ENCODE measurements around the gene MUTYH.
A peak's percentile ranks its signal among the peaks of the same experiment; 100 is the strongest.
"Not testable (repeated sequence)": the region's sequence is repeated elsewhere in the genome, so short reads cannot be mapped to it uniquely, and the experiment has no call there.

The MUTYH gene

GRCh38 chr1:45339789-45340558 is at the start of gene MUTYH, which contains the start of gene TOE1:
Gene MUTYH (minus strand): TSS chr1:45340440. CDS start chr1:45334505, 5,935 bp downstream.
Gene TOE1 (plus strand): TSS chr1:45340170. CDS start chr1:45340253, 83 bp downstream.
- DNase-seq (ENCODE audit: low read depth in 2 of 2): peak; percentile 81 to 85

GRCh38 chr1:45386219-45386618 is 46.0 kb upstream of the MUTYH start:
- no peak for DNase-seq (ENCODE audit: low read depth in 2 of 2)

- no peak for DNase-seq (ENCODE audit: low read depth in 2 of 2)
Measured at GRCh38 chr1:45385302-45385701, 45.1 kb upstream of the MUTYH start.

- DNase-seq (ENCODE audit: low read depth in 2 of 2): not testable (repeated sequence)
Measured at GRCh38 chr1:45384213-45384612, 44.0 kb upstream of the MUTYH start.

- DNase-seq (ENCODE audit: low read depth in 2 of 2): no peak
Measured at GRCh38 chr1:45383191-45383590, 43.0 kb upstream of the MUTYH start.

GRCh38 chr1:45381243-45381642 is 41.0 kb upstream of the MUTYH start:
- no peak for DNase-seq (ENCODE audit: low read depth in 2 of 2)

GRCh38 chr1:45380730-45381129 is 40.5 kb upstream of the MUTYH start:
- no peak for DNase-seq (ENCODE audit: low read depth in 2 of 2)

- no peak for DNase-seq (ENCODE audit: low read depth in 2 of 2)
Measured at GRCh38 chr1:45380125-45380524, 39.9 kb upstream of the MUTYH start.

- DNase-seq (ENCODE audit: low read depth in 2 of 2): no peak
Measured at GRCh38 chr1:45379524-45379923, 39.3 kb upstream of the MUTYH start.

- DNase-seq (ENCODE audit: low read depth in 2 of 2): no peak
Measured at GRCh38 chr1:45378184-45378583, 37.9 kb upstream of the MUTYH start.

GRCh38 chr1:45375104-45376090 is 35.2 kb upstream of the MUTYH start:
- DNase-seq (ENCODE audit: low read depth in 2 of 2): no peak

- no peak for DNase-seq (ENCODE audit: low read depth in 2 of 2)
Measured at GRCh38 chr1:45373573-45373972, 33.3 kb upstream of the MUTYH start.

GRCh38 chr1:45370575-45370974 is 30.3 kb upstream of the MUTYH start:
- no peak for DNase-seq (ENCODE audit: low read depth in 2 of 2)

GRCh38 chr1:45365051-45365450 is 24.8 kb upstream of the MUTYH start:
- DNase-seq (ENCODE audit: low read depth in 2 of 2): no peak

GRCh38 chr1:45364294-45364693 is 24.1 kb upstream of the MUTYH start:
- DNase-seq (ENCODE audit: low read depth in 2 of 2): no peak

GRCh38 chr1:45360981-45361380 is 20.7 kb upstream of the MUTYH start:
- not testable (repeated sequence) for DNase-seq (ENCODE audit: low read depth in 2 of 2)

- no peak for DNase-seq (ENCODE audit: low read depth in 2 of 2)
Measured at GRCh38 chr1:45359882-45360513, 19.8 kb upstream of the MUTYH start.

GRCh38 chr1:45356186-45356585 is 15.9 kb upstream of the MUTYH start:
- no peak for DNase-seq (ENCODE audit: low read depth in 2 of 2)

GRCh38 chr1:45355683-45356082 is 15.4 kb upstream of the MUTYH start:
- no peak for DNase-seq (ENCODE audit: low read depth in 2 of 2)

GRCh38 chr1:45354838-45355237 is 14.6 kb upstream of the MUTYH start:
- DNase-seq (ENCODE audit: low read depth in 2 of 2): no peak

GRCh38 chr1:45353685-45354084 is 13.4 kb upstream of the MUTYH start:
- DNase-seq (ENCODE audit: low read depth in 2 of 2): no peak

GRCh38 chr1:45351508-45351907 is 11.3 kb upstream of the MUTYH start:
- DNase-seq (ENCODE audit: low read depth in 2 of 2): no peak

Measured in activated CD8-positive, alpha-beta memory T cell treated with anti-CD3 and anti-CD28 coated beads for 4 hours (primary cell).